HepG2 (cell line): ENCODE results near the gene GNG7. TPM values are rescaled to one million over a fixed set of nuclear protein-coding genes. Genes with fewer than 3 reads are reported as not detected.

Experiments
- ETV5 ChIP-seq: IDR thresholded peaks from 2 replicates; pipeline ENCODE4 v1.6.1; 2018; ENCODE audit warnings: missing biosample characterization, missing genetic modification reagents, inconsistent platforms, borderline replicate concordance
- FOXJ3 ChIP-seq: sonication (generic); formaldehyde crosslinking; IDR thresholded peaks from 2 replicates; pipeline ENCODE4 v1.4.0; 2020; ENCODE audit warnings: missing genetic modification reagents, mild to moderate bottlenecking, borderline replicate concordance
- KDM3A ChIP-seq: IDR thresholded peaks from 2 replicates; pipeline ENCODE4 v1.6.1; 2018; ENCODE audit warnings: low read depth, missing compliant biosample characterization
- MXI1 ChIP-seq: IDR thresholded peaks from 3 replicates; pipeline ENCODE4 v1.6.1; 2012; ENCODE audit warnings: low read depth, low read length, inconsistent platforms, borderline replicate concordance
- RAD21 ChIP-seq: fragments of 450-650 bp; formaldehyde crosslinking; IDR thresholded peaks from 2 replicates; pipeline ENCODE4 v1.5.0; 2020; ENCODE audit warnings: mild to moderate bottlenecking
- RCOR2 ChIP-seq: IDR thresholded peaks from 2 replicates; pipeline ENCODE4 v1.6.1; 2016; ENCODE audit warnings: missing biosample characterization, missing genetic modification reagents
- RELA ChIP-seq: sonication (generic); formaldehyde crosslinking; IDR thresholded peaks from 2 replicates; pipeline ENCODE4 v1.4.0; 2020; ENCODE audit warnings: missing genetic modification reagents
- REXO4 ChIP-seq: sonication (generic); formaldehyde crosslinking; IDR thresholded peaks from 2 replicates; pipeline ENCODE4 v1.8.0; 2022; ENCODE audit warnings: missing genetic modification reagents, mild to moderate bottlenecking, borderline replicate concordance
- RXRA ChIP-seq: sonication (generic); formaldehyde crosslinking; IDR thresholded peaks from 2 replicates; pipeline ENCODE4 v1.5.1; 2020; ENCODE audit warnings: missing genetic modification reagents
- SP140L ChIP-seq: sonication (generic); formaldehyde crosslinking; IDR thresholded peaks from 2 replicates; pipeline ENCODE4 v1.4.0; 2020; ENCODE audit warnings: missing genetic modification reagents, borderline replicate concordance
- SP4 ChIP-seq: sonication (generic); formaldehyde crosslinking; IDR thresholded peaks from 2 replicates; pipeline ENCODE4 v1.8.1; 2023; ENCODE audit warnings: mild to moderate bottlenecking, missing genetic modification reagents
- TOE1 ChIP-seq: sonication (generic); formaldehyde crosslinking; IDR thresholded peaks from 2 replicates; pipeline ENCODE4 v1.4.0; 2020; ENCODE audit warnings: mild to moderate bottlenecking, missing genetic modification reagents
- YEATS4 ChIP-seq: sonication (generic); formaldehyde crosslinking; IDR thresholded peaks from 2 replicates; pipeline ENCODE4 v1.4.0; 2020; ENCODE audit warnings: missing genetic modification reagents, borderline replicate concordance
- ZFAT ChIP-seq: sonication (generic); formaldehyde crosslinking; conservative IDR thresholded peaks from 2 replicates; pipeline ENCODE4 v1.8.1; 2023; ENCODE audit warnings: missing genetic modification reagents, inconsistent platforms
- ZIK1 ChIP-seq: sonication (generic); formaldehyde crosslinking; IDR thresholded peaks from 2 replicates; pipeline ENCODE4 v1.5.0; 2020; ENCODE audit warnings: mild to moderate bottlenecking, low read depth, missing genetic modification reagents, borderline replicate concordance
- ZNF230 ChIP-seq: sonication (generic); formaldehyde crosslinking; IDR thresholded peaks from 2 replicates; pipeline ENCODE4 v1.4.0; 2020; ENCODE audit warnings: mild to moderate bottlenecking, missing genetic modification reagents
- ZNF292 ChIP-seq: sonication (generic); formaldehyde crosslinking; IDR thresholded peaks from 2 replicates; pipeline ENCODE4 v1.8.1; 2022; ENCODE audit warnings: mild to moderate bottlenecking, low read depth, missing genetic modification reagents, borderline replicate concordance
- ZNF337 ChIP-seq: sonication (generic); formaldehyde crosslinking; IDR thresholded peaks from 2 replicates; pipeline ENCODE4 v1.5.1; 2020; ENCODE audit warnings: missing genetic modification reagents, low read depth, mild to moderate bottlenecking, borderline replicate concordance
- ZNF615 ChIP-seq: sonication (generic); formaldehyde crosslinking; IDR thresholded peaks from 2 replicates; pipeline ENCODE4 v1.5.0; 2020; ENCODE audit warnings: mild to moderate bottlenecking, missing genetic modification reagents, borderline replicate concordance
- ZNF660 ChIP-seq: sonication (generic); formaldehyde crosslinking; IDR thresholded peaks from 2 replicates; pipeline ENCODE4 v1.5.1; 2020; ENCODE audit warnings: mild to moderate bottlenecking, low read depth, missing genetic modification reagents, borderline replicate concordance
- ZNF841 ChIP-seq: sonication (generic); formaldehyde crosslinking; IDR thresholded peaks from 2 replicates; pipeline ENCODE4 v1.8.1; 2023; ENCODE audit warnings: missing genetic modification reagents, borderline replicate concordance
- polyA plus RNA-seq, 8 experiments: library from polyadenylated mRNA; depleted of rRNA in 3 of 8; stranded (reverse) in 7 of 8; unstranded in 1 of 8; fragments of >200 nt; fragmentation: Illumina TruSeq in 4 of 8; extraction: Trizol in 4 of 8; gene quantifications; 2 replicates each; pipeline versions ENCODE4 v1.2.1 to v1.2.3, GENCODE V29; 2011 to 2016; ENCODE audit warnings: low read depth in 4 of 8, missing spikeins in 1 of 8, mixed read lengths in 1 of 8; ENCODE audit not compliant: insufficient read depth in 1 of 8
- total RNA-seq, 5 experiments: library from RNA; depleted of rRNA; stranded (reverse); fragments of >200 nt; fragmentation: Illumina TruSeq; extraction: Trizol; gene quantifications; 2 replicates each; pipeline ENCODE4 v1.2.3, GENCODE V29; 2016; ENCODE audit warnings: low read depth in 1 of 5
- TF ChIP-seq, protein P1 (sequence below): sonication (generic); formaldehyde crosslinking; IDR thresholded peaks from 2 replicates; pipeline ENCODE4 v1.5.1; 2020; ENCODE audit warnings: mild to moderate bottlenecking, missing genetic modification reagents, moderate library complexity
- TF ChIP-seq, protein P2 (sequence below): IDR thresholded peaks from 2 replicates; pipeline ENCODE4 v1.6.1; 2016
- TF ChIP-seq, protein P3 (sequence below): sonication (generic); formaldehyde crosslinking; conservative IDR thresholded peaks from 2 replicates; pipeline ENCODE4 v1.4.0; 2020; ENCODE audit warnings: missing genetic modification reagents
- TF ChIP-seq, protein P4 (sequence below): sonication (generic); formaldehyde crosslinking; IDR thresholded peaks from 2 replicates; pipeline ENCODE4 v1.8.1; 2023; ENCODE audit warnings: missing genetic modification reagents, mild to moderate bottlenecking, borderline replicate concordance

Gene GNG7
- total and polyA plus RNA-seq, 2 of the 13 experiments (the other 11 are each of a cell fraction or from before 2014, with no cell fraction given) = 1.4 to 3.3 TPM

DNA sequence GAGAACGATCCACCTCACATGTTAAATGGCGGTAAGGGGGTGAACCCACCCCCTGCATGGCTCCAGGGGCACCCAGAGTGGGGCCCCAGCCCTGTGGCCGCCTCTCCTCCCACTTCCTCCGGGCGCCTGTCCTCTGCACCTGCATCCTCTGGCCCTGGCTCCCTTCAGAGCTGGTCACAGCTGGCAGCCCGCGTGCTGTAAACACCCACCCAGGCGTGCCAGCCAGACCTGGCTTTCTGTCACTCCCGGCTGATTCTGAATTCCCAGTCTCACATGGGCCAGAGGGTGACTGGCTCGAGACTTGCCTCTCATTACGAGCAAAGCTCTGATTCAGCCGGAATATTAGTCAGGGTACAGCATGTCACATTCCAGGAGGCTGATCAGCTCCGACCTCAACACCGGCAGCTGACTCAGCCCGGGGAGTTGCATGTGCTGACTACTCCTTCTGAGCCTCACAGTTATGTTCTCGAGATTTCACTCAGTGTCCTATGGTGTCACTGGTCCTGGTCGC, 75.1 kb downstream of the GNG7 start (continued):
- TF ChIP-seq, protein P1, sequence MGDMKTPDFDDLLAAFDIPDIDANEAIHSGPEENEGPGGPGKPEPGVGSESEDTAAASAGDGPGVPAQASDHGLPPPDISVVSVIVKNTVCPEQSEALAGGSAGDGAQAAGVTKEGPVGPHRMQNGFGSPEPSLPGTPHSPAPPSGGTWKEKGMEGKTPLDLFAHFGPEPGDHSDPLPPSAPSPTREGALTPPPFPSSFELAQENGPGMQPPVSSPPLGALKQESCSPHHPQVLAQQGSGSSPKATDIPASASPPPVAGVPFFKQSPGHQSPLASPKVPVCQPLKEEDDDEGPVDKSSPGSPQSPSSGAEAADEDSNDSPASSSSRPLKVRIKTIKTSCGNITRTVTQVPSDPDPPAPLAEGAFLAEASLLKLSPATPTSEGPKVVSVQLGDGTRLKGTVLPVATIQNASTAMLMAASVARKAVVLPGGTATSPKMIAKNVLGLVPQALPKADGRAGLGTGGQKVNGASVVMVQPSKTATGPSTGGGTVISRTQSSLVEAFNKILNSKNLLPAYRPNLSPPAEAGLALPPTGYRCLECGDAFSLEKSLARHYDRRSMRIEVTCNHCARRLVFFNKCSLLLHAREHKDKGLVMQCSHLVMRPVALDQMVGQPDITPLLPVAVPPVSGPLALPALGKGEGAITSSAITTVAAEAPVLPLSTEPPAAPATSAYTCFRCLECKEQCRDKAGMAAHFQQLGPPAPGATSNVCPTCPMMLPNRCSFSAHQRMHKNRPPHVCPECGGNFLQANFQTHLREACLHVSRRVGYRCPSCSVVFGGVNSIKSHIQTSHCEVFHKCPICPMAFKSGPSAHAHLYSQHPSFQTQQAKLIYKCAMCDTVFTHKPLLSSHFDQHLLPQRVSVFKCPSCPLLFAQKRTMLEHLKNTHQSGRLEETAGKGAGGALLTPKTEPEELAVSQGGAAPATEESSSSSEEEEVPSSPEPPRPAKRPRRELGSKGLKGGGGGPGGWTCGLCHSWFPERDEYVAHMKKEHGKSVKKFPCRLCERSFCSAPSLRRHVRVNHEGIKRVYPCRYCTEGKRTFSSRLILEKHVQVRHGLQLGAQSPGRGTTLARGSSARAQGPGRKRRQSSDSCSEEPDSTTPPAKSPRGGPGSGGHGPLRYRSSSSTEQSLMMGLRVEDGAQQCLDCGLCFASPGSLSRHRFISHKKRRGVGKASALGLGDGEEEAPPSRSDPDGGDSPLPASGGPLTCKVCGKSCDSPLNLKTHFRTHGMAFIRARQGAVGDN (CRISPR knock-in tag) = peak; percentile 54; the same call in 1 of the 2 replicates
- TF ChIP-seq YEATS4 (CRISPR knock-in tag) (no peak), RELA (no peak), ZFAT (CRISPR knock-in tag) (no peak), ZIK1 (no peak), ZNF660 (CRISPR knock-in tag) (no peak), RCOR2 (CRISPR knock-in tag) (no peak), ETV5 (CRISPR knock-in tag) (no peak; the same call in 1 of the 2 replicates), ZNF292 (CRISPR knock-in tag) (peak; percentile 47; the same call in 1 of the 2 replicates), REXO4 (CRISPR knock-in tag) (no peak), SP140L (CRISPR knock-in tag) (no peak), SP4 (CRISPR knock-in tag) (no peak), FOXJ3 (CRISPR knock-in tag) (no peak), ZNF615 (CRISPR knock-in tag) (no peak), ZNF337 (CRISPR knock-in tag) (no peak), ZNF841 (CRISPR knock-in tag) (no peak), KDM3A (CRISPR knock-in tag) (no peak), TOE1 (CRISPR knock-in tag) (no peak), MXI1 (peak; percentile 46; the same call in 1 of the 3 replicates), ZNF230 (no peak), RAD21 (CRISPR knock-in tag) (no peak), RXRA (CRISPR knock-in tag) (0 out of 2 replicates have a peak, but pooled peaks have one; percentile 24)
- TF ChIP-seq, protein P2, sequence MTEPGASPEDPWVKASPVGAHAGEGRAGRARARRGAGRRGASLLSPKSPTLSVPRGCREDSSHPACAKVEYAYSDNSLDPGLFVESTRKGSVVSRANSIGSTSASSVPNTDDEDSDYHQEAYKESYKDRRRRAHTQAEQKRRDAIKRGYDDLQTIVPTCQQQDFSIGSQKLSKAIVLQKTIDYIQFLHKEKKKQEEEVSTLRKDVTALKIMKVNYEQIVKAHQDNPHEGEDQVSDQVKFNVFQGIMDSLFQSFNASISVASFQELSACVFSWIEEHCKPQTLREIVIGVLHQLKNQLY (CRISPR knock-in tag) = peak; percentile 25; the same call in 1 of the 2 replicates
- TF ChIP-seq, protein P3, sequence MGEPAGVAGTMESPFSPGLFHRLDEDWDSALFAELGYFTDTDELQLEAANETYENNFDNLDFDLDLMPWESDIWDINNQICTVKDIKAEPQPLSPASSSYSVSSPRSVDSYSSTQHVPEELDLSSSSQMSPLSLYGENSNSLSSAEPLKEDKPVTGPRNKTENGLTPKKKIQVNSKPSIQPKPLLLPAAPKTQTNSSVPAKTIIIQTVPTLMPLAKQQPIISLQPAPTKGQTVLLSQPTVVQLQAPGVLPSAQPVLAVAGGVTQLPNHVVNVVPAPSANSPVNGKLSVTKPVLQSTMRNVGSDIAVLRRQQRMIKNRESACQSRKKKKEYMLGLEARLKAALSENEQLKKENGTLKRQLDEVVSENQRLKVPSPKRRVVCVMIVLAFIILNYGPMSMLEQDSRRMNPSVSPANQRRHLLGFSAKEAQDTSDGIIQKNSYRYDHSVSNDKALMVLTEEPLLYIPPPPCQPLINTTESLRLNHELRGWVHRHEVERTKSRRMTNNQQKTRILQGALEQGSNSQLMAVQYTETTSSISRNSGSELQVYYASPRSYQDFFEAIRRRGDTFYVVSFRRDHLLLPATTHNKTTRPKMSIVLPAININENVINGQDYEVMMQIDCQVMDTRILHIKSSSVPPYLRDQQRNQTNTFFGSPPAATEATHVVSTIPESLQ (CRISPR knock-in tag) = no peak
- TF ChIP-seq, protein P4, sequence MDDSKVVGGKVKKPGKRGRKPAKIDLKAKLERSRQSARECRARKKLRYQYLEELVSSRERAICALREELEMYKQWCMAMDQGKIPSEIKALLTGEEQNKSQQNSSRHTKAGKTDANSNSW = no peak
